Measurements from ENCODE around the gene UBXN2A. TPM values are rescaled to one million over a fixed set of nuclear protein-coding genes. Genes with fewer than 3 reads are reported as not detected.
A peak's percentile ranks its signal among the peaks of the same experiment; 100 is the strongest.

UBXN2A gene
- 1 to 10 TPM; 5.8 to 6.4 TPM for polyA plus RNA-seq

GRCh38 chr2:23939987-23940717 is at the start of gene UBXN2A:
Gene UBXN2A, plus strand, starts transcription at chr2:23940463. Its CDS starts 17,852 bp downstream, at chr2:23958315.
- Histone ChIP-seq H3K27ac (ENCODE audit: low read depth in 2 of 2, low read length in 1 of 2) (peak within 1 kb of the TSS; percentile 91 to 98), H3K27me3 (ENCODE audit: control insufficient read depth in 1 of 2, insufficient read depth in 2 of 2, low read length in 2 of 2) (no peaks in the 10 kb centered on the region), H3K4me1 (ENCODE audit: control insufficient read depth in 2 of 2, insufficient read depth in 2 of 2, low read length in 1 of 2) (no peaks in the 10 kb centered on the region), H3K4me3 (ENCODE audit: low read depth in 1 of 2, low read length in 2 of 2) (peak within 1 kb of the TSS; percentile 87 to 97), H3K36me3 (ENCODE audit: control insufficient read depth in 2 of 2, insufficient read depth in 2 of 2, low read length in 1 of 2) (no peaks in the 10 kb centered on the region), H3K9me3 (ENCODE audit: control insufficient read depth in 2 of 2, insufficient read depth in 1 of 2, low read depth in 1 of 2, low read length in 1 of 2) (no peaks in the 10 kb centered on the region)
- 0% methylated on average over 61 to 77 of the region's 77 CpGs for WGBS, 2 donors

GRCh38 chr2:23900133-23900532 is 40.1 kb upstream of the UBXN2A start:
- no peak overlapping the region for H3K4me3 ChIP-seq (ENCODE audit: low read depth in 1 of 2, low read length in 2 of 2)
- peak overlapping the region; percentile 36 to 91 for H3K27ac ChIP-seq (ENCODE audit: low read depth in 2 of 2, low read length in 1 of 2)
- peaks cover 0 to 3% of the 10 kb centered on the region in 2 donors for H3K4me1 ChIP-seq (ENCODE audit: control insufficient read depth in 2 of 2, insufficient read depth in 2 of 2, low read length in 1 of 2)
- WGBS, 2 donors = 78 to 80% methylated on average over 8 of the region's 8 CpGs
- H3K36me3 ChIP-seq (ENCODE audit: control insufficient read depth in 2 of 2, insufficient read depth in 2 of 2, low read length in 1 of 2) = no peaks in the 10 kb centered on the region
- no peaks in the 10 kb centered on the region for H3K27me3 ChIP-seq (ENCODE audit: control insufficient read depth in 1 of 2, insufficient read depth in 2 of 2, low read length in 2 of 2)
- H3K9me3 ChIP-seq (ENCODE audit: control insufficient read depth in 2 of 2, insufficient read depth in 1 of 2, low read depth in 1 of 2, low read length in 1 of 2) = no peaks in the 10 kb centered on the region

GRCh38 chr2:23900541-23901322 is 39.5 kb upstream of the UBXN2A start:
- H3K36me3 ChIP-seq (ENCODE audit: control insufficient read depth in 2 of 2, insufficient read depth in 2 of 2, low read length in 1 of 2) = no peaks in the 10 kb centered on the region
- no peak overlapping the region for H3K4me3 ChIP-seq (ENCODE audit: low read depth in 1 of 2, low read length in 2 of 2)
- WGBS, 2 donors = 41 to 45% methylated on average over 9 of the region's 9 CpGs
- peak overlapping the region; percentile 77 to 91 for H3K27ac ChIP-seq (ENCODE audit: low read depth in 2 of 2, low read length in 1 of 2)
- no peaks in the 10 kb centered on the region for H3K27me3 ChIP-seq (ENCODE audit: control insufficient read depth in 1 of 2, insufficient read depth in 2 of 2, low read length in 2 of 2)
- no peaks in the 10 kb centered on the region for H3K9me3 ChIP-seq (ENCODE audit: control insufficient read depth in 2 of 2, insufficient read depth in 1 of 2, low read depth in 1 of 2, low read length in 1 of 2)
- H3K4me1 ChIP-seq (ENCODE audit: control insufficient read depth in 2 of 2, insufficient read depth in 2 of 2, low read length in 1 of 2) = peaks cover 0 to 5% of the 10 kb centered on the region in 2 donors

GRCh38 chr2:23901966-23902846 is 38.1 kb upstream of the UBXN2A start:
- H3K9me3 ChIP-seq (ENCODE audit: control insufficient read depth in 2 of 2, insufficient read depth in 1 of 2, low read depth in 1 of 2, low read length in 1 of 2) = no peaks in the 10 kb centered on the region
- H3K4me1 ChIP-seq (ENCODE audit: control insufficient read depth in 2 of 2, insufficient read depth in 2 of 2, low read length in 1 of 2) = peaks cover 0 to 5% of the 10 kb centered on the region in 2 donors
- H3K27me3 ChIP-seq (ENCODE audit: control insufficient read depth in 1 of 2, insufficient read depth in 2 of 2, low read length in 2 of 2) = no peaks in the 10 kb centered on the region
- H3K36me3 ChIP-seq (ENCODE audit: control insufficient read depth in 2 of 2, insufficient read depth in 2 of 2, low read length in 1 of 2) = no peaks in the 10 kb centered on the region
- no peak overlapping the region for H3K4me3 ChIP-seq (ENCODE audit: low read depth in 1 of 2, low read length in 2 of 2)
- WGBS, 2 donors = 48 to 53% methylated on average over 6 of the region's 6 CpGs
- H3K27ac ChIP-seq (ENCODE audit: low read depth in 2 of 2, low read length in 1 of 2) = peak overlapping the region; percentile 67 to 73

GRCh38 chr2:23903034-23903433 is 37.2 kb upstream of the UBXN2A start:
- Histone ChIP-seq H3K27me3 (ENCODE audit: control insufficient read depth in 1 of 2, insufficient read depth in 2 of 2, low read length in 2 of 2) (no peaks in the 10 kb centered on the region), H3K27ac (ENCODE audit: low read depth in 2 of 2, low read length in 1 of 2) (peak overlapping the region in 1 of 2 donors; percentile 73), H3K4me1 (ENCODE audit: control insufficient read depth in 2 of 2, insufficient read depth in 2 of 2, low read length in 1 of 2) (peaks cover 0 to 5% of the 10 kb centered on the region in 2 donors), H3K9me3 (ENCODE audit: control insufficient read depth in 2 of 2, insufficient read depth in 1 of 2, low read depth in 1 of 2, low read length in 1 of 2) (no peaks in the 10 kb centered on the region), H3K4me3 (ENCODE audit: low read depth in 1 of 2, low read length in 2 of 2) (no peak overlapping the region), H3K36me3 (ENCODE audit: control insufficient read depth in 2 of 2, insufficient read depth in 2 of 2, low read length in 1 of 2) (no peaks in the 10 kb centered on the region)
- 84 to 97% methylated on average over 2 of the region's 2 CpGs for WGBS, 2 donors

- Histone ChIP-seq H3K36me3 (ENCODE audit: control insufficient read depth in 2 of 2, insufficient read depth in 2 of 2, low read length in 1 of 2) (no peaks in the 10 kb centered on the region), H3K4me3 (ENCODE audit: low read depth in 1 of 2, low read length in 2 of 2) (no peak overlapping the region), H3K27me3 (ENCODE audit: control insufficient read depth in 1 of 2, insufficient read depth in 2 of 2, low read length in 2 of 2) (no peaks in the 10 kb centered on the region), H3K27ac (ENCODE audit: low read depth in 2 of 2, low read length in 1 of 2) (no peak overlapping the region), H3K9me3 (ENCODE audit: control insufficient read depth in 2 of 2, insufficient read depth in 1 of 2, low read depth in 1 of 2, low read length in 1 of 2) (no peaks in the 10 kb centered on the region), H3K4me1 (ENCODE audit: control insufficient read depth in 2 of 2, insufficient read depth in 2 of 2, low read length in 1 of 2) (peaks cover 0 to 5% of the 10 kb centered on the region in 2 donors)
- 59 to 67% methylated on average over 1 of the region's 1 CpG for WGBS, 2 donors
Measured at GRCh38 chr2:23904215-23904614, 36.0 kb upstream of the UBXN2A start.

GRCh38 chr2:23904692-23905091 is 35.6 kb upstream of the UBXN2A start:
- Histone ChIP-seq H3K27ac (ENCODE audit: low read depth in 2 of 2, low read length in 1 of 2) (no peak overlapping the region), H3K27me3 (ENCODE audit: control insufficient read depth in 1 of 2, insufficient read depth in 2 of 2, low read length in 2 of 2) (no peaks in the 10 kb centered on the region), H3K4me1 (ENCODE audit: control insufficient read depth in 2 of 2, insufficient read depth in 2 of 2, low read length in 1 of 2) (peaks cover 0 to 5% of the 10 kb centered on the region in 2 donors), H3K4me3 (ENCODE audit: low read depth in 1 of 2, low read length in 2 of 2) (no peak overlapping the region), H3K9me3 (ENCODE audit: control insufficient read depth in 2 of 2, insufficient read depth in 1 of 2, low read depth in 1 of 2, low read length in 1 of 2) (no peaks in the 10 kb centered on the region), H3K36me3 (ENCODE audit: control insufficient read depth in 2 of 2, insufficient read depth in 2 of 2, low read length in 1 of 2) (no peaks in the 10 kb centered on the region)
- 62 to 63% methylated on average over 2 of the region's 2 CpGs for WGBS, 2 donors

GRCh38 chr2:23905155-23905554 is 35.1 kb upstream of the UBXN2A start:
- no peaks in the 10 kb centered on the region for H3K36me3 ChIP-seq (ENCODE audit: control insufficient read depth in 2 of 2, insufficient read depth in 2 of 2, low read length in 1 of 2)
- WGBS, 2 donors = 63 to 69% methylated on average over 2 of the region's 2 CpGs
- H3K27ac ChIP-seq (ENCODE audit: low read depth in 2 of 2, low read length in 1 of 2) = no peak overlapping the region
- no peak overlapping the region for H3K4me3 ChIP-seq (ENCODE audit: low read depth in 1 of 2, low read length in 2 of 2)
- peaks cover 0 to 5% of the 10 kb centered on the region in 2 donors for H3K4me1 ChIP-seq (ENCODE audit: control insufficient read depth in 2 of 2, insufficient read depth in 2 of 2, low read length in 1 of 2)
- H3K9me3 ChIP-seq (ENCODE audit: control insufficient read depth in 2 of 2, insufficient read depth in 1 of 2, low read depth in 1 of 2, low read length in 1 of 2) = no peaks in the 10 kb centered on the region
- no peaks in the 10 kb centered on the region for H3K27me3 ChIP-seq (ENCODE audit: control insufficient read depth in 1 of 2, insufficient read depth in 2 of 2, low read length in 2 of 2)

GRCh38 chr2:23912054-23912453 is 28.2 kb upstream of the UBXN2A start:
- WGBS, 2 donors = 53 to 61% methylated on average over 3 of the region's 3 CpGs
- H3K27ac ChIP-seq (ENCODE audit: low read depth in 2 of 2, low read length in 1 of 2) = no peak overlapping the region

More at GRCh38 chr2:23912054-23912453, 28.2 kb upstream of the UBXN2A start:
- H3K9me3 ChIP-seq (ENCODE audit: control insufficient read depth in 2 of 2, insufficient read depth in 1 of 2, low read depth in 1 of 2, low read length in 1 of 2) = no peaks in the 10 kb centered on the region
- no peaks in the 10 kb centered on the region for H3K36me3 ChIP-seq (ENCODE audit: control insufficient read depth in 2 of 2, insufficient read depth in 2 of 2, low read length in 1 of 2)
- no peaks in the 10 kb centered on the region for H3K4me1 ChIP-seq (ENCODE audit: control insufficient read depth in 2 of 2, insufficient read depth in 2 of 2, low read length in 1 of 2)
- no peaks in the 10 kb centered on the region for H3K27me3 ChIP-seq (ENCODE audit: control insufficient read depth in 1 of 2, insufficient read depth in 2 of 2, low read length in 2 of 2)
- no peak overlapping the region for H3K4me3 ChIP-seq (ENCODE audit: low read depth in 1 of 2, low read length in 2 of 2)

All from esophagus (tissue), 2 donors.